ENCODE measurements around the gene TAS2R41. TPM values are rescaled to one million over a fixed set of nuclear protein-coding genes. Genes with fewer than 3 reads are reported as not detected.

Gene TAS2R41
- total and polyA plus RNA-seq, 2 of the 13 experiments (the other 11 are each of a cell fraction or from before 2014, with no cell fraction given): not detected

GRCh38 chr7:143437578-143437977 lies 40.1 kb upstream of the TAS2R41 start (continued):
- TF ChIP-seq MAFK (conservative IDR thresholded peaks at IDR 0.05 in 1 of 2, IDR thresholded peaks at IDR 0.05 in 1 of 2; ENCODE audit: low read length in 2 of 2) (no peak), ZNF580 (CRISPR knock-in tag; IDR thresholded peaks at IDR 0.05; ENCODE audit: borderline replicate concordance, low read depth) (no peak), ZNF205 (CRISPR knock-in tag; IDR thresholded peaks at IDR 0.05) (no peak), UBTF (CRISPR knock-in tag; IDR thresholded peaks at IDR 0.05) (no peak), ZZZ3 (CRISPR knock-in tag; IDR thresholded peaks at IDR 0.05; ENCODE audit: borderline replicate concordance) (no peak)

GRCh38 chr7:143439866-143440265 lies 37.8 kb upstream of the TAS2R41 start:
- no peaks in the 10 kb centered on the region for H4K20me1 ChIP-seq (ENCODE audit: insufficient read depth, low read length)
- ATAC-seq (no peak), FAIRE-seq (no peak), DNase-seq (ENCODE audit: low spot score) (no peak)
- peaks cover 15% of the 10 kb centered on the region for H3K4me1 ChIP-seq (ENCODE audit: insufficient read depth, low read length)
- 16% methylated on average over 2 of the region's 2 CpGs for WGBS (ENCODE audit: low lambda C conversion rate)
- H3K79me2 ChIP-seq (ENCODE audit: insufficient read depth, low read length): no peaks in the 10 kb centered on the region
- H3K27ac ChIP-seq (ENCODE audit: extremely low read length, insufficient read depth, low read length): no peak overlapping the region
- in situ Hi-C loops (cut with HindIII; ENCODE audit: extremely low pct_ligation_motif_present, low pct_unique_long_range_greater_than_20kb) (no loop called here), intact Hi-C loops (cut with micrococcal nuclease; ENCODE audit: unreplicated experiment) (no loop called here)
- ChIA-PET POLR2A (no interaction called here), CTCF (ENCODE audit: low intra/inter-chr PET ratio, low total read pairs) (no interaction called here)
- H3K27me3 ChIP-seq (ENCODE audit: control insufficient read depth in 1 of 2, insufficient read depth in 2 of 2, low read length in 2 of 2): 0 out of 5 replicates have a peak, but pooled peaks cover 0 to 3% of the 10 kb centered on the region in 2 experiments
- no peaks in the 10 kb centered on the region for H3K9me3 ChIP-seq (ENCODE audit: low read length)
- TF ChIP-seq MXI1 (IDR thresholded peaks at IDR 0.05; ENCODE audit: borderline replicate concordance, low read depth, low read length) (no peak), KMT2A (CRISPR knock-in tag; IDR thresholded peaks at IDR 0.05) (no peak), ZNF788 (CRISPR knock-in tag; IDR thresholded peaks at IDR 0.05; ENCODE audit: borderline replicate concordance) (no peak), TAF15 (IDR thresholded peaks at IDR 0.05; ENCODE audit: low read depth, low read length, poor library complexity, severe bottlenecking) (no peak), MAFK (conservative IDR thresholded peaks at IDR 0.05 in 1 of 2, IDR thresholded peaks at IDR 0.05 in 1 of 2; ENCODE audit: low read length in 2 of 2) (no peak), ZNF710 (CRISPR knock-in tag; IDR thresholded peaks at IDR 0.05; ENCODE audit: borderline replicate concordance) (no peak)
- no peaks in the 10 kb centered on the region for H3K36me3 ChIP-seq (replicated peaks in 1 of 2; ENCODE audit: control insufficient read depth in 1 of 2, insufficient read depth in 2 of 2, low read length in 2 of 2)
- no TSS peak for BruUV-seq (replicated peaks)
- H2AFZ ChIP-seq (ENCODE audit: low read length): no peak overlapping the region
- H3K9ac ChIP-seq (ENCODE audit: insufficient read depth, low read depth, low read length): no peak overlapping the region
- no peak overlapping the region for H3K4me3 ChIP-seq (replicated peaks in 1 of 3; ENCODE audit: insufficient read depth in 1 of 3, low read depth in 2 of 3, low read length in 3 of 3)
- H3K4me2 ChIP-seq (ENCODE audit: low read depth, low read length): no peak overlapping the region
